ENCODE data around the gene ARL5A. TPM values are rescaled to one million over a fixed set of nuclear protein-coding genes. Genes with fewer than 3 reads are reported as not detected.
"Not testable (repeated sequence)": the region's sequence is repeated elsewhere in the genome, so short reads cannot be mapped to it uniquely, and the experiment has no call there.

Gene ARL5A
- total and polyA plus RNA-seq, 9 donors = 11.6 to 41.4 (median 33.3) TPM

GRCh38 chr2:151802315-151802714, 25.9 kb downstream of the ARL5A start:
- Histone ChIP-seq H3K36me3 (no peaks in the 10 kb centered on the region), H3K4me3 (no peak overlapping the region), H3K9me3 (no peaks in the 10 kb centered on the region), H3K27me3 (no peaks in the 10 kb centered on the region), H3K4me1 (ENCODE audit: insufficient read depth) (no peaks in the 10 kb centered on the region), H3K27ac (no peak overlapping the region)
- intact Hi-C loops (cut with DNase I) = no loop called here
- TF ChIP-seq CTCF (IDR thresholded peaks at IDR 0.05) (no peak), POLR2A (IDR thresholded peaks at IDR 0.05) (no peak), EP300 (IDR thresholded peaks at IDR 0.05) (no peak)
- WGBS, 3 donors = 90 to 94% (median 93%) methylated on average over 2 of the region's 2 CpGs
- DNase-seq = no peak

GRCh38 chr2:151799886-151800292, 28.3 kb downstream of the ARL5A start:
- Histone ChIP-seq H3K27ac (no peak overlapping the region), H3K4me3 (no peak overlapping the region), H3K4me1 (ENCODE audit: insufficient read depth) (no peaks in the 10 kb centered on the region), H3K9me3 (no peaks in the 10 kb centered on the region), H3K36me3 (no peaks in the 10 kb centered on the region), H3K27me3 (no peaks in the 10 kb centered on the region)
- DNase-seq = no peak
- WGBS, 3 donors = 75 to 84% (median 77%) methylated on average over 3 of the region's 3 CpGs
- no peak for TF ChIP-seq CTCF (IDR thresholded peaks at IDR 0.05)
- no peak for TF ChIP-seq POLR2A (IDR thresholded peaks at IDR 0.05)
- no peak for TF ChIP-seq EP300 (IDR thresholded peaks at IDR 0.05)
- intact Hi-C loops (cut with DNase I) = no loop called here

DNA sequence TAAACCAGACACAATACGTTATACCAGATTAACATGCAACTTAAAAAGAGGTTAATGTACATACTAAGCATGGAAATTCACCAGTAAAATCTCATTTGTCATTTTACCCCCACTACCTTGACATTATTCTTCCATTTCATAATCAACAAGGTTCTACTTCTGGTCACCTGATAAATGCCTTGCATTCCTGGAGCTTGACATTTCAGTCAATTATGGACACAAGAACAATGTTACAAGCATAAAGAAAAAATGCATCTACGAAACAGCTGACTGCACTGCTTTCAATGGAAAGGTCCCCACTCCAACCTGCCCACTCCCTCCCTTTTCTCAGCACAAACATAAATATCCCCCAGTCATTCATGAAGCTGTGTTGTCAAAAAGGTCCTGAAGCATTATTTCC, 31.4 kb downstream of the ARL5A start:
- Histone ChIP-seq H3K27me3 (no peaks in the 10 kb centered on the region), H3K4me1 (ENCODE audit: insufficient read depth) (no peaks in the 10 kb centered on the region), H3K9me3 (no peaks in the 10 kb centered on the region), H3K27ac (no peak overlapping the region), H3K36me3 (no peaks in the 10 kb centered on the region), H3K4me3 (no peak overlapping the region)
- no peak for DNase-seq
- 92 to 98% (median 97%) methylated on average over 2 of the region's 2 CpGs for WGBS, 3 donors
- TF ChIP-seq POLR2A (IDR thresholded peaks at IDR 0.05) = no peak
- no peak for TF ChIP-seq EP300 (IDR thresholded peaks at IDR 0.05)
- no peak for TF ChIP-seq CTCF (IDR thresholded peaks at IDR 0.05)
- intact Hi-C loops (cut with DNase I) = no loop called here

GRCh38 chr2:151795646-151796240, 32.5 kb downstream of the ARL5A start:
- Histone ChIP-seq H3K4me3 (no peak overlapping the region), H3K9me3 (no peaks in the 10 kb centered on the region), H3K27me3 (no peaks in the 10 kb centered on the region), H3K4me1 (ENCODE audit: insufficient read depth) (no peaks in the 10 kb centered on the region), H3K36me3 (no peaks in the 10 kb centered on the region), H3K27ac (no peak overlapping the region)
- DNase-seq = no peak
- intact Hi-C loops (cut with DNase I) = no loop called here
- no peak for TF ChIP-seq CTCF (IDR thresholded peaks at IDR 0.05)
- TF ChIP-seq EP300 (IDR thresholded peaks at IDR 0.05) = no peak
- TF ChIP-seq POLR2A (IDR thresholded peaks at IDR 0.05) = no peak
- WGBS, 3 donors = 70 to 72% (median 72%) methylated on average over 4 of the region's 4 CpGs

- WGBS, 3 donors = 96 to 98% (median 97%) methylated on average over 6 of the region's 6 CpGs
- intact Hi-C loops (cut with DNase I); H3K4me1 ChIP-seq (ENCODE audit: insufficient read depth); H3K36me3 ChIP-seq; H3K27me3 ChIP-seq; H3K9me3 ChIP-seq; H3K4me3 ChIP-seq; DNase-seq; H3K27ac ChIP-seq: not testable (repeated sequence)
Observed at GRCh38 chr2:151794422-151794821, 33.8 kb downstream of the ARL5A start.

Data from ovary (tissue), 9 donors.